ENCODE measurements around the gene PLCD1.
"Not testable (repeated sequence)": the region's sequence is repeated elsewhere in the genome, so short reads cannot be mapped to it uniquely, and the experiment has no call there.

PLCD1 gene

GRCh38 chr3:38040401-38040800 lies 11.0 kb upstream of the PLCD1 start:
- no peak for TF ChIP-seq CTCF (IDR thresholded peaks at IDR 0.05)
- no peak for TF ChIP-seq ZFX (IDR thresholded peaks at IDR 0.05; ENCODE audit: borderline replicate concordance)
- H3K27ac ChIP-seq, result no peak overlapping the region

GRCh38 chr3:38039899-38040261 lies 10.4 kb upstream of the PLCD1 start:
- no peak overlapping the region for H3K27ac ChIP-seq
- no peak for TF ChIP-seq ZFX (IDR thresholded peaks at IDR 0.05; ENCODE audit: borderline replicate concordance)
- no peak for TF ChIP-seq CTCF (IDR thresholded peaks at IDR 0.05)

GRCh38 chr3:38039101-38039898 lies 9.9 kb upstream of the PLCD1 start, which contains the start of gene DLEC1:
TSS of gene DLEC1 (plus strand) at chr3:38039208. CDS start at chr3:38039226, 18 bp downstream.
- TF ChIP-seq ZFX (IDR thresholded peaks at IDR 0.05; ENCODE audit: borderline replicate concordance), result no peak
- H3K27ac ChIP-seq, result no peak within 1 kb of the TSS

- TF ChIP-seq ZFX (IDR thresholded peaks at IDR 0.05; ENCODE audit: borderline replicate concordance), result no peak
- H3K27ac ChIP-seq, result no peak overlapping the region
Observed at GRCh38 chr3:38038447-38038911, 9.0 kb upstream of the PLCD1 start.

GRCh38 chr3:38036906-38037305 lies 7.5 kb upstream of the PLCD1 start:
- TF ChIP-seq ZFX (IDR thresholded peaks at IDR 0.05; ENCODE audit: borderline replicate concordance) (no peak), CTCF (IDR thresholded peaks at IDR 0.05) (no peak)
- H3K27ac ChIP-seq, result no peak overlapping the region

- H3K27ac ChIP-seq, result no peak overlapping the region
- no peak for TF ChIP-seq CTCF (IDR thresholded peaks at IDR 0.05)
- no peak for TF ChIP-seq ZFX (IDR thresholded peaks at IDR 0.05; ENCODE audit: borderline replicate concordance)
Observed at GRCh38 chr3:38036286-38036685, 6.8 kb upstream of the PLCD1 start.

- not testable (repeated sequence) for H3K27ac ChIP-seq
Observed at GRCh38 chr3:38034335-38034734, 4.9 kb upstream of the PLCD1 start.

GRCh38 chr3:38033586-38033985 lies 4.1 kb upstream of the PLCD1 start:
- H3K27ac ChIP-seq, result not testable (repeated sequence)

GRCh38 chr3:38032328-38032865 lies 3.0 kb upstream of the PLCD1 start:
- TF ChIP-seq CTCF (IDR thresholded peaks at IDR 0.05) (no peak), ZFX (IDR thresholded peaks at IDR 0.05; ENCODE audit: borderline replicate concordance) (no peak)
- no peak overlapping the region for H3K27ac ChIP-seq
